Measurements from ENCODE around the gene SASS6. TPM values are rescaled to one million over a fixed set of nuclear protein-coding genes. Genes with fewer than 3 reads are reported as not detected.

SASS6 gene, protein sequence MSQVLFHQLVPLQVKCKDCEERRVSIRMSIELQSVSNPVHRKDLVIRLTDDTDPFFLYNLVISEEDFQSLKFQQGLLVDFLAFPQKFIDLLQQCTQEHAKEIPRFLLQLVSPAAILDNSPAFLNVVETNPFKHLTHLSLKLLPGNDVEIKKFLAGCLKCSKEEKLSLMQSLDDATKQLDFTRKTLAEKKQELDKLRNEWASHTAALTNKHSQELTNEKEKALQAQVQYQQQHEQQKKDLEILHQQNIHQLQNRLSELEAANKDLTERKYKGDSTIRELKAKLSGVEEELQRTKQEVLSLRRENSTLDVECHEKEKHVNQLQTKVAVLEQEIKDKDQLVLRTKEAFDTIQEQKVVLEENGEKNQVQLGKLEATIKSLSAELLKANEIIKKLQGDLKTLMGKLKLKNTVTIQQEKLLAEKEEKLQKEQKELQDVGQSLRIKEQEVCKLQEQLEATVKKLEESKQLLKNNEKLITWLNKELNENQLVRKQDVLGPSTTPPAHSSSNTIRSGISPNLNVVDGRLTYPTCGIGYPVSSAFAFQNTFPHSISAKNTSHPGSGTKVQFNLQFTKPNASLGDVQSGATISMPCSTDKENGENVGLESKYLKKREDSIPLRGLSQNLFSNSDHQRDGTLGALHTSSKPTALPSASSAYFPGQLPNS
- total RNA-seq (ENCODE audit: low replicate concordance) = 0.74 and 9.5 TPM in 2 replicates

DNA sequence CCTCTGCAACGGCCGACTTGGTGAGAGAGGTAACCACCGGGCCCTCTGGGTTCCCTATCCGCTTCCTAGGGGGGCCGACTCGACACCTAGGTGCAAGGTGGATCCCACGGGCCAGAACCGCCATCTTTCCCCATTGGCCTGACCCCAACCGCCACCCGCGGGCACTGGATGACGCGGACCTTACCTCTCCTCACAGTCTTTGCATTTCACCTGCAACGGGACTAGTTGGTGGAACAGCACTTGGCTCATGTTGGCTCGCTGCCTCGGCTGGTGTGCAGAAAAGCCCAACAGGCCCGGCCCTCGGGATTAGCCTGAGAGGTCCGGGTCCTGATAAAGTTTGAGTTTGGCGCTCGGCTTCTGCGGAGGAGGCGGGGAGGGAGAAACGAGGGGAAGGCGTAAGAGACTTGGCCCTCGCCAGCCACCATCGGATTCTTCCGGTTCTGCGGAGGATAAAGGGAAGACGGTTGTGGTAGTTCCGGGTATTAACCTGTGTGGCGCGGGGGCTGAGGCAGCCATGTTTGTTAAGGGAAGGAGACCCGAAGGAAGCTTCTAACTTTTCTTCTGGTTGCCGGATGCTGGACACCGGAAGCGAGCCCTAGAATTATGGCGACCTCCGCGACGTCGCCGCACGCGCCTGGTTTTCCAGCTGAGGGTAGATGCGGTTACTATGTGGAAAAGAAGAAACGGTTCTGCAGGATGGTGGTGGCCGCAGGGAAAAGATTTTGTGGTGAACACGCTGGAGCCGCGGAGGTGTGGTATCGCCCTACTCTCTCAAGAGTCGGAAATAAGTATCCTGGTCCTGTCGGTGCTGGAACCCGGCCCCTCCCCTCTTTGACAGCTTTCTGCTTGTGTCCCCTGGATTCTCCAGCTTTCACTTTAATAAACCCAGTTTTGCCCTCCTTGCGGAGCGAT, at the start of gene SASS6, which contains the start of gene TRMT13:
SASS6 (minus strand) TSS at position 365 of the 912 bp plus-strand sequence; CDS start at position 249, 116 bp downstream.
TRMT13 (plus strand) TSS at position 598 of the 912 bp plus-strand sequence; CDS start at position 604, 6 bp downstream.
- DNase-seq (ENCODE audit: low read depth) = peak; percentile 98
- H3K4me3 ChIP-seq (ENCODE audit: low read depth, low read length) = peak within 1 kb of the TSS; percentile 97
- TF ChIP-seq, protein P1, sequence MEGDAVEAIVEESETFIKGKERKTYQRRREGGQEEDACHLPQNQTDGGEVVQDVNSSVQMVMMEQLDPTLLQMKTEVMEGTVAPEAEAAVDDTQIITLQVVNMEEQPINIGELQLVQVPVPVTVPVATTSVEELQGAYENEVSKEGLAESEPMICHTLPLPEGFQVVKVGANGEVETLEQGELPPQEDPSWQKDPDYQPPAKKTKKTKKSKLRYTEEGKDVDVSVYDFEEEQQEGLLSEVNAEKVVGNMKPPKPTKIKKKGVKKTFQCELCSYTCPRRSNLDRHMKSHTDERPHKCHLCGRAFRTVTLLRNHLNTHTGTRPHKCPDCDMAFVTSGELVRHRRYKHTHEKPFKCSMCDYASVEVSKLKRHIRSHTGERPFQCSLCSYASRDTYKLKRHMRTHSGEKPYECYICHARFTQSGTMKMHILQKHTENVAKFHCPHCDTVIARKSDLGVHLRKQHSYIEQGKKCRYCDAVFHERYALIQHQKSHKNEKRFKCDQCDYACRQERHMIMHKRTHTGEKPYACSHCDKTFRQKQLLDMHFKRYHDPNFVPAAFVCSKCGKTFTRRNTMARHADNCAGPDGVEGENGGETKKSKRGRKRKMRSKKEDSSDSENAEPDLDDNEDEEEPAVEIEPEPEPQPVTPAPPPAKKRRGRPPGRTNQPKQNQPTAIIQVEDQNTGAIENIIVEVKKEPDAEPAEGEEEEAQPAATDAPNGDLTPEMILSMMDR (IDR thresholded peaks at IDR 0.05; ENCODE audit: insufficient read depth, low read length) = peak; percentile 2

DNA sequence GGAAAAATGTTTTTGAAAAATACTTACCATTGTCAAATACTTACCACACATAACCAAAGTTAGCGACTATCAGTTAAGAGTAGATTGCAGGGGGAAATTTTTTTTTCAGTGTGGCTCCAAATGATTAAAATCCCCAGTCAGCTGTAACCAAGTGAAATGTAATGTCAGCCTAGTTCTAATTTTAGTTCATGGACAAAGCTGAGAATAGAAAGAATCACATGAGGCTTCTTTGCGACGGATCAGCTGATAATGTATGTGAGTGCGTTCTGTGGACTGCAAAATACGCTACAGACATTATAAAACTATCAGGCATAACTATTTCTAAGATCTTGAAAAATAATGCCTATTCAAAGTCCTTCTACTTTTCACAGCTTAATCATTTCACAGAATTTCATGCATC, 45.4 kb upstream of the SASS6 start, which contains the start of gene LRRC39:
LRRC39 (minus strand) TSS at position 166 of the 400 bp plus-strand sequence. CDS start 9,740 bp downstream, outside the sequence.
- TF ChIP-seq, protein P1 (IDR thresholded peaks at IDR 0.05; ENCODE audit: insufficient read depth, low read length) = no peak
- no peak for DNase-seq (ENCODE audit: low read depth)
- no peak within 1 kb of the TSS for H3K4me3 ChIP-seq (ENCODE audit: low read depth, low read length)

DNA sequence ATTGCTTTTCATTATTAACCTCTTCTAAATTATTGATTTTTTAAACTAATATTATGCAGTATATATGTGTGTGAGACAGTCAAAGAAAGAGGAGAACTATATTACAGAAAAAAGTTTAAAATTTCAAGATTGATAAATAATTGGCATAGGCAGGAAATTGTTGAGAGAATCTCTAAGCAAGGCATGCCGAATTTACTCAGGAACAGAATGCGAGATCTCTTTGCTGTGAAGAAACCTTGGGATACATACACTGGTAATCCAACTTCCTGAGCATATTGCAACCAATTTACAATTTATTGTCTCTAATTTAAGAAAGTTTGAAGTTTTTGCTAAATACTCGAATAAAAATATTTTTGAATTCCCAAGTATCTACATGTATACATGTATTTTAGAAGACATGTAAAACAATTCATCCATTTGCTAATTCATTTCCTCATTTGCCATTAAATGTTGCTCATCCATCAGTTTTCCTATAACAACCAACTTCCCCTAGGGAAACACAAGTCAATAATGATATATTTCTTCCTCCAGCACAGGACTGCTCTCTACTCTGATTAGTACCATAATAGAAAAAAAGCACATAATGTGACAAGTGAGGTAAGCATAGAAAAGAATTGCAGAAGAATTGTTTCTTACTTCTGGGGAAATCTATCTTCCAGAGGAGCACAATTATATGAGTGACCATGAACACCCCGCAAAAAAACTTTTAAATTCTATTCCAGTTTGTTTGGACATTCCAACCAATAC, 44.7 kb upstream of the SASS6 start:
- H3K4me3 ChIP-seq (ENCODE audit: low read depth, low read length) = no peak overlapping the region

DNA sequence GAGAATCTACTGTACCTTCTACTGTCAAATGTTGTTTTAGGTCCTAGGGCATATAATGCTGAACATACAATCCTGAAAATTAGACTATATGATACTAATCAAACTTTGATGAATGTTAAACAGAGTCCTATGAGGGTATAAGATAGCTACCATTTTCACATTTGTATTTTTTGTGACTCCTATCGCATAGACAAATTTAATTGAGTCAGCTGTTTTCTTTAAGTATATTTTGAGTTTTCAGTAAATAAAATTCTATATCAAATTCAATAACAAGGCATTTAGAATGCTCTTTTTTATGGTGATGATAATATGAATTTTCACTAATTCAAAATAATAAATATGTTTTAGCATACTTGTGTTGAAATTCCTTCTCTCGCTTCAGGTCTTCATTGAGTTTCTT, 35.3 kb upstream of the SASS6 start:
- TF ChIP-seq, protein P1 (IDR thresholded peaks at IDR 0.05; ENCODE audit: insufficient read depth, low read length) = no peak
- DNase-seq (ENCODE audit: low read depth) = no peak
- H3K4me3 ChIP-seq (ENCODE audit: low read depth, low read length) = no peak overlapping the region

More for the DNA sequence above, 44.7 kb upstream of the SASS6 start:
- TF ChIP-seq, protein P1 (IDR thresholded peaks at IDR 0.05; ENCODE audit: insufficient read depth, low read length) = no peak
- no peak for DNase-seq (ENCODE audit: low read depth)

DNA sequence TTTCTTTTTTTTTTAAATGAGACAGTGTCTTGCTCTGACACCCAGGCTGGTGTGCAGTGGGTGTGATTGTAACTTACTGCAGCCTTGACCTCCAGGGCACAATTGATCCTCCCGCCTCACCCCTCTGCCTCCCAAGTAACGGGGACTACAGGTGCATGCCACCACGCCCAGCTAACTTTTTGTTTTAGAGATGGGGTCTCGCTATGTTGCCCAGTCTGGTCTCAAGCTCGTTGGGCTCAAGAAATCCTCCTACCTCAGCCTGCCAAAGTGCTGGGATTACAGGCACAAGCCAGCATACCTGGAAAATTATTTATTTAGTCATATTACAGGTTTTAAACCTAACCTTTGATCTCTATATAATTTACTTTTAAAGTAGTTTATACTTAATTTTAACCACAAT, 32.0 kb upstream of the SASS6 start:
- TF ChIP-seq, protein P1 (IDR thresholded peaks at IDR 0.05; ENCODE audit: insufficient read depth, low read length) = no peak
- DNase-seq (ENCODE audit: low read depth) = no peak
- no peak overlapping the region for H3K4me3 ChIP-seq (ENCODE audit: low read depth, low read length)

Data from fibroblast of the aortic adventitia (primary cell).